Esophagus squamous epithelium (tissue), 4 donors: Measurements from ENCODE around the gene TNFAIP8L1.

Experiments
- POLR2A ChIP-seq, 4 donors: fragments of 450-650 bp; IDR thresholded peaks; one replicate each; pipeline ENCODE4 v1.6.1; 2017; ENCODE audit warnings: antibody characterized with exemption in 4 of 4, mild to moderate bottlenecking in 4 of 4, moderate library complexity in 3 of 4
- TF ChIP-seq, protein P1 (sequence below), 6 experiments: fragments of 450-650 bp in 4 of 6; fragments of 200-600 bp in 2 of 6; sonication (generic) in 2 of 6; IDR thresholded peaks; one replicate each; pipeline ENCODE4 v1.5.1; 2016 to 2019; ENCODE audit warnings: antibody characterized with exemption in 6 of 6, mild to moderate bottlenecking in 4 of 6, moderate library complexity in 4 of 6

DNA sequence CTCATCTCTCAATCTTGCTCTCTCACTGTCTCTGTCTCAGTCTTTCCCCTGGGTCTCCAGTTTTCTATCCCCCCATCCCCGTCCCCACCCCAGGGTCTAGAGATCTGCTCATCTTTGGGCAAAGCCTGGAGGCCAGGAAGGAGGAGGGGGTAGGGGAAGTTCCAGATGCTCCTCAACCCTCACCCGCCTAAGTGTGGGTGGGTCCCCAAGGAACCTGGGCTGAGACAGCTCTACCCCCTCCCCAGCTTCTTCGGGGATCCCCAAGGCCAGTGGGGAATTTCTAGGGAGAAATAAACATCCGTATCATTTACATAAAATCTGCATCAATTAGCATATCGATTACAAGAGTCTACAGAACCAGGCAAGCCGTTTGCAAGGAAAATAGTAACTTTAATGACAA, 48.0 kb upstream of the TNFAIP8L1 start:
- TF ChIP-seq, protein P1, sequence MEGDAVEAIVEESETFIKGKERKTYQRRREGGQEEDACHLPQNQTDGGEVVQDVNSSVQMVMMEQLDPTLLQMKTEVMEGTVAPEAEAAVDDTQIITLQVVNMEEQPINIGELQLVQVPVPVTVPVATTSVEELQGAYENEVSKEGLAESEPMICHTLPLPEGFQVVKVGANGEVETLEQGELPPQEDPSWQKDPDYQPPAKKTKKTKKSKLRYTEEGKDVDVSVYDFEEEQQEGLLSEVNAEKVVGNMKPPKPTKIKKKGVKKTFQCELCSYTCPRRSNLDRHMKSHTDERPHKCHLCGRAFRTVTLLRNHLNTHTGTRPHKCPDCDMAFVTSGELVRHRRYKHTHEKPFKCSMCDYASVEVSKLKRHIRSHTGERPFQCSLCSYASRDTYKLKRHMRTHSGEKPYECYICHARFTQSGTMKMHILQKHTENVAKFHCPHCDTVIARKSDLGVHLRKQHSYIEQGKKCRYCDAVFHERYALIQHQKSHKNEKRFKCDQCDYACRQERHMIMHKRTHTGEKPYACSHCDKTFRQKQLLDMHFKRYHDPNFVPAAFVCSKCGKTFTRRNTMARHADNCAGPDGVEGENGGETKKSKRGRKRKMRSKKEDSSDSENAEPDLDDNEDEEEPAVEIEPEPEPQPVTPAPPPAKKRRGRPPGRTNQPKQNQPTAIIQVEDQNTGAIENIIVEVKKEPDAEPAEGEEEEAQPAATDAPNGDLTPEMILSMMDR (IDR thresholded peaks at IDR 0.05), result no peak
- no peak for TF ChIP-seq POLR2A (IDR thresholded peaks at IDR 0.05)
